Neural progenitor cell (in vitro differentiated cells): Measurements from ENCODE around the gene MAP6D1. TPM values are rescaled to one million over a fixed set of nuclear protein-coding genes. Genes with fewer than 3 reads are reported as not detected.

ENCODE experiments used
- DNase-seq: peaks from one replicate; pipeline ENCODE4 v3.0.0-alpha.2; 2016; ENCODE audit warnings: low spot score
- H2AFZ ChIP-seq: fragments of 200-600 bp; sonication (generic); replicated peaks from 2 replicates; pipeline ENCODE4 v1.6.1; 2016; ENCODE audit warnings: antibody characterized with exemption
- H3F3A ChIP-seq: fragments of 200-600 bp; sonication (generic); 2 replicates; pipeline ENCODE4 v1.6.1; 2016; ENCODE audit warnings: antibody characterized with exemption, low read depth
- H3K27ac ChIP-seq: fragments of 200-600 bp; sonication (generic); 2 replicates; pipeline ENCODE4 v1.5.1; 2016; ENCODE audit warnings: mild to moderate bottlenecking
- H3K27me3 ChIP-seq: fragments of 200-600 bp; sonication (generic); 2 replicates; pipeline ENCODE4 v1.6.1; 2016; ENCODE audit warnings: mild to moderate bottlenecking, moderate library complexity
- H3K36me3 ChIP-seq: fragments of 200-600 bp; sonication (generic); 2 replicates; pipeline ENCODE4 v1.5.1; 2016
- H3K4me1 ChIP-seq: fragments of 200-600 bp; sonication (generic); 2 replicates; pipeline ENCODE4 v1.6.1; 2016; ENCODE audit warnings: mixed run types
- H3K4me2 ChIP-seq: fragments of 200-600 bp; sonication (generic); 2 replicates; pipeline ENCODE4 v1.6.1; 2016
- H3K4me3 ChIP-seq: fragments of 200-600 bp; sonication (generic); 2 replicates; pipeline ENCODE4 v1.5.1; 2016
- H3K79me2 ChIP-seq: fragments of 200-600 bp; sonication (generic); 2 replicates; pipeline ENCODE4 v1.6.1; 2016; ENCODE audit warnings: low read depth
- H3K9ac ChIP-seq: fragments of 200-600 bp; sonication (generic); 2 replicates; pipeline ENCODE4 v1.6.1; 2016
- H3K9me3 ChIP-seq: fragments of 200-600 bp; sonication (generic); 2 replicates; pipeline ENCODE4 v1.5.1; 2016; ENCODE audit warnings: low read depth
- H4K20me1 ChIP-seq: fragments of 200-600 bp; sonication (generic); 2 replicates; pipeline ENCODE4 v1.6.1; 2016; ENCODE audit warnings: low read depth
- H3K27ac Mint-ChIP-seq: 3 replicates; pipeline ENCODE4 v1.8.0; 2021; ENCODE audit warnings: mixed read lengths
- H3K27me3 Mint-ChIP-seq: 2 replicates; pipeline ENCODE4 v1.8.0; 2022; ENCODE audit warnings: low read depth, mild to moderate bottlenecking, inconsistent platforms, moderate library complexity, mixed read lengths; ENCODE audit not compliant: insufficient read depth
- H3K36me3 Mint-ChIP-seq: 3 replicates; pipeline ENCODE4 v1.8.0; 2021; ENCODE audit warnings: mixed read lengths
- H3K4me1 Mint-ChIP-seq: 3 replicates; pipeline ENCODE4 v1.8.0; 2021; ENCODE audit warnings: mixed read lengths
- H3K4me3 Mint-ChIP-seq: 3 replicates; pipeline ENCODE4 v1.8.0; 2021; ENCODE audit warnings: mild to moderate bottlenecking, moderate library complexity, mixed read lengths
- H3K9me3 Mint-ChIP-seq: 3 replicates; pipeline ENCODE4 v1.8.0; 2020; ENCODE audit warnings: mixed read lengths
- CTCF ChIP-seq: fragments of 200-600 bp; sonication (generic); IDR thresholded peaks from 2 replicates; pipeline ENCODE4 v1.5.1; 2017; ENCODE audit warnings: antibody characterized with exemption, mild to moderate bottlenecking
- EZH2 ChIP-seq: fragments of 200-600 bp; sonication (generic); IDR thresholded peaks from 2 replicates; pipeline ENCODE4 v1.6.1; 2017; ENCODE audit warnings: antibody characterized with exemption, mild to moderate bottlenecking, moderate library complexity
- EZH2phosphoT487 ChIP-seq: fragments of 200-600 bp; sonication (generic); IDR thresholded peaks from 2 replicates; pipeline ENCODE4 v1.6.1; 2017; ENCODE audit warnings: antibody characterized with exemption
- total RNA-seq: library from RNA; depleted of rRNA; stranded (reverse); fragments of >200 nt; gene quantifications from 2 replicates; pipeline ENCODE4 v1.2.3, GENCODE V29; 2015; ENCODE audit warnings: low replicate concordance

Gene MAP6D1
- total RNA-seq, 1 donor from 2014 or later = 3.5 TPM

GRCh38 chr3:183801601-183802000 is 23.8 kb downstream of the MAP6D1 start:
- H3K9me3 Mint-ChIP-seq = no peaks in the 10 kb centered on the region
- Histone ChIP-seq H3K9me3 (no peaks in the 10 kb centered on the region), H3K27me3 (no peaks in the 10 kb centered on the region), H3K4me3 (no peak overlapping the region), H3K4me1 (no peaks in the 10 kb centered on the region), H3K9ac (no peak overlapping the region), H3K4me2 (no peak overlapping the region), H4K20me1 (no peaks in the 10 kb centered on the region), H3F3A (no peaks in the 10 kb centered on the region), H3K36me3 (no peaks in the 10 kb centered on the region), H3K27ac (no peak overlapping the region), H2AFZ (no peak overlapping the region), H3K79me2 (no peaks in the 10 kb centered on the region)
- no peak overlapping the region for H3K27ac Mint-ChIP-seq
- H3K27me3 Mint-ChIP-seq = no peaks in the 10 kb centered on the region
- peaks cover 41% of the 10 kb centered on the region for H3K36me3 Mint-ChIP-seq
- no peak overlapping the region for H3K4me3 Mint-ChIP-seq
- TF ChIP-seq CTCF (no peak), EZH2 (no peak), EZH2phosphoT487 (no peak)
- DNase-seq = no peak
- H3K4me1 Mint-ChIP-seq = no peaks in the 10 kb centered on the region

GRCh38 chr3:183800243-183800863 is 25.0 kb downstream of the MAP6D1 start:
- Histone ChIP-seq H3K4me2 (no peak overlapping the region), H3K79me2 (no peaks in the 10 kb centered on the region), H3K27me3 (no peaks in the 10 kb centered on the region), H3F3A (no peaks in the 10 kb centered on the region), H4K20me1 (no peaks in the 10 kb centered on the region), H3K4me3 (no peak overlapping the region), H3K9me3 (no peaks in the 10 kb centered on the region), H3K27ac (no peak overlapping the region), H2AFZ (no peak overlapping the region), H3K4me1 (no peaks in the 10 kb centered on the region), H3K36me3 (no peaks in the 10 kb centered on the region), H3K9ac (no peak overlapping the region)
- Mint-ChIP-seq H3K4me3 (no peak overlapping the region), H3K27me3 (no peaks in the 10 kb centered on the region), H3K36me3 (peaks cover 39% of the 10 kb centered on the region), H3K4me1 (no peaks in the 10 kb centered on the region), H3K9me3 (no peaks in the 10 kb centered on the region), H3K27ac (no peak overlapping the region)
- TF ChIP-seq CTCF (no peak), EZH2phosphoT487 (no peak), EZH2 (no peak)
- DNase-seq = no peak

GRCh38 chr3:183799461-183799860 is 25.9 kb downstream of the MAP6D1 start:
- no peak for TF ChIP-seq CTCF
- no peak for TF ChIP-seq EZH2
- TF ChIP-seq EZH2phosphoT487 = no peak
- H4K20me1 ChIP-seq = no peaks in the 10 kb centered on the region
- DNase-seq = no peak
- H3K27ac ChIP-seq = no peak overlapping the region
- Mint-ChIP-seq H3K4me1 (no peaks in the 10 kb centered on the region), H3K9me3 (no peaks in the 10 kb centered on the region), H3K36me3 (peaks cover 40% of the 10 kb centered on the region), H3K27ac (no peak overlapping the region), H3K4me3 (no peak overlapping the region), H3K27me3 (no peaks in the 10 kb centered on the region)
- H3K27me3 ChIP-seq = no peaks in the 10 kb centered on the region
- H3K9ac ChIP-seq = no peak overlapping the region
- H3K4me1 ChIP-seq = no peaks in the 10 kb centered on the region
- no peaks in the 10 kb centered on the region for H3K9me3 ChIP-seq
- H3K36me3 ChIP-seq = no peaks in the 10 kb centered on the region
- no peak overlapping the region for H3K4me3 ChIP-seq
- H3K4me2 ChIP-seq = no peak overlapping the region
- H3F3A ChIP-seq = no peaks in the 10 kb centered on the region
- H2AFZ ChIP-seq = no peak overlapping the region
- no peaks in the 10 kb centered on the region for H3K79me2 ChIP-seq
